DOHH2 (cell line): ENCODE measurements around the gene CCDC88C.
"Not testable (repeated sequence)": the region's sequence is repeated elsewhere in the genome, so short reads cannot be mapped to it uniquely, and the experiment has no call there.

Experiments
- H3F3A ChIP-seq: fragments of 200-600 bp; sonication (generic), shearing (Covaris generic); 2 replicates; pipeline ENCODE4 v1.6.0; 2016; ENCODE audit warnings: antibody characterized with exemption, mild to moderate bottlenecking; ENCODE audit not compliant: control insufficient read depth, insufficient read depth
- H3K27ac ChIP-seq: fragments of 200-600 bp; sonication (generic); 2 replicates; pipeline ENCODE4 v1.5.1; 2014; ENCODE audit warnings: low read depth, mild to moderate bottlenecking, low read length, moderate library complexity
- H3K27me3 ChIP-seq: fragments of 200-600 bp; sonication (generic); 2 replicates; pipeline ENCODE4 v1.6.1; 2014; ENCODE audit warnings: mild to moderate bottlenecking, low read length, mixed read lengths; ENCODE audit not compliant: control insufficient read depth
- H3K36me3 ChIP-seq: fragments of 200-600 bp; sonication (generic); 2 replicates; pipeline ENCODE4 v1.6.1; 2014; ENCODE audit warnings: mild to moderate bottlenecking, low read length, moderate library complexity, mixed read lengths; ENCODE audit not compliant: control insufficient read depth
- H3K4me1 ChIP-seq: fragments of 200-600 bp; sonication (generic); 2 replicates; pipeline ENCODE4 v1.6.1; 2014; ENCODE audit warnings: mild to moderate bottlenecking, low read length, mixed read lengths; ENCODE audit not compliant: control insufficient read depth
- H3K4me2 ChIP-seq: fragments of 200-600 bp; sonication (generic); 2 replicates; pipeline ENCODE4 v1.6.0; 2014; ENCODE audit warnings: mild to moderate bottlenecking, low read length, moderate library complexity
- H3K4me3 ChIP-seq: fragments of 200-600 bp; sonication (generic); 2 replicates; pipeline ENCODE4 v1.5.1; 2014; ENCODE audit warnings: mild to moderate bottlenecking, low read length, mixed read lengths
- H3K79me2 ChIP-seq: fragments of 200-600 bp; sonication (generic); 2 replicates; pipeline ENCODE4 v1.6.1; 2014; ENCODE audit warnings: mild to moderate bottlenecking, low read length, mixed read lengths; ENCODE audit not compliant: control insufficient read depth
- H3K9me2 ChIP-seq: fragments of 200-600 bp; sonication (generic); replicated peaks from 2 replicates; pipeline ENCODE4 v1.6.1; 2014; ENCODE audit warnings: mild to moderate bottlenecking, low read length, mixed read lengths; ENCODE audit not compliant: control insufficient read depth
- H3K9me3 ChIP-seq: fragments of 200-600 bp; sonication (generic); 2 replicates; pipeline ENCODE4 v1.6.1; 2014; ENCODE audit warnings: antibody characterized with exemption, low read length, mixed read lengths; ENCODE audit not compliant: control insufficient read depth, insufficient read depth
- H4K20me1 ChIP-seq: fragments of 200-600 bp; sonication (generic); 2 replicates; pipeline ENCODE4 v1.6.0; 2014; ENCODE audit warnings: low read depth, mild to moderate bottlenecking, antibody characterized with exemption, low read length, moderate library complexity; ENCODE audit not compliant: control insufficient read depth, insufficient read depth
- EZH2phosphoT487 ChIP-seq: fragments of 200-600 bp; sonication (generic); IDR thresholded peaks from 2 replicates; pipeline ENCODE4 v1.6.1; 2017; ENCODE audit warnings: borderline replicate concordance, mild to moderate bottlenecking, antibody characterized with exemption, low read length, moderate library complexity, mixed read lengths
- TF ChIP-seq, protein P1 (sequence below): fragments of 200-600 bp; sonication (generic); IDR thresholded peaks from one replicate; pipeline ENCODE4 v1.5.1; 2014; ENCODE audit warnings: antibody characterized with exemption, mild to moderate bottlenecking, low read depth, low read length; ENCODE audit not compliant: poor library complexity, severe bottlenecking

Gene CCDC88C

DNA sequence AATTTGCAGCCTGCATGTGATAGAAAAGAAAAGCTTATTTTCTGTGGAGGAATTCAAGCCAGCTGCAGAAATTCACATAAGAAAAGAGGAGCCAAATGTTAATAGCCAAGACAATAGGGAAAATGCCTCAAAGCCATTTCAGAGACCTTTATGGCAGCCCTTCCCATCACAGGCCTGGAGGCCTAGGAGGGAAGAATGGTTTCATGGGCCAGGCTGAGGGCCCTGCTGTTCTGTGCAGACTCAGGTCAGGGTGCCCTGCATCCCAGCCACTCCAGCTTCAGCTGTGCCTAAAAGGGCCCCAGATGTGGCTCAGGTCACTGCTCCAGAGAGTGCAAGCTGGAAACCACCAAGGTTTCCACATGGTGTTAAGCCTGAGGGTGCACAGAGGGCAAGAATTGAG, 21.2 kb upstream of the CCDC88C start:
- H3K36me3 ChIP-seq = 0 out of 2 replicates have a peak, but pooled peaks cover 3% of the 10 kb centered on the region
- no peak overlapping the region for H3K4me3 ChIP-seq
- H3F3A ChIP-seq = no peaks in the 10 kb centered on the region
- TF ChIP-seq, protein P1, sequence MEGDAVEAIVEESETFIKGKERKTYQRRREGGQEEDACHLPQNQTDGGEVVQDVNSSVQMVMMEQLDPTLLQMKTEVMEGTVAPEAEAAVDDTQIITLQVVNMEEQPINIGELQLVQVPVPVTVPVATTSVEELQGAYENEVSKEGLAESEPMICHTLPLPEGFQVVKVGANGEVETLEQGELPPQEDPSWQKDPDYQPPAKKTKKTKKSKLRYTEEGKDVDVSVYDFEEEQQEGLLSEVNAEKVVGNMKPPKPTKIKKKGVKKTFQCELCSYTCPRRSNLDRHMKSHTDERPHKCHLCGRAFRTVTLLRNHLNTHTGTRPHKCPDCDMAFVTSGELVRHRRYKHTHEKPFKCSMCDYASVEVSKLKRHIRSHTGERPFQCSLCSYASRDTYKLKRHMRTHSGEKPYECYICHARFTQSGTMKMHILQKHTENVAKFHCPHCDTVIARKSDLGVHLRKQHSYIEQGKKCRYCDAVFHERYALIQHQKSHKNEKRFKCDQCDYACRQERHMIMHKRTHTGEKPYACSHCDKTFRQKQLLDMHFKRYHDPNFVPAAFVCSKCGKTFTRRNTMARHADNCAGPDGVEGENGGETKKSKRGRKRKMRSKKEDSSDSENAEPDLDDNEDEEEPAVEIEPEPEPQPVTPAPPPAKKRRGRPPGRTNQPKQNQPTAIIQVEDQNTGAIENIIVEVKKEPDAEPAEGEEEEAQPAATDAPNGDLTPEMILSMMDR = no peak
- TF ChIP-seq EZH2phosphoT487 = no peak
- H3K4me2 ChIP-seq = no peak overlapping the region
- H3K9me3 ChIP-seq = peaks cover 14% of the 10 kb centered on the region; the same call in 1 of the 2 replicates
- H4K20me1 ChIP-seq = no peaks in the 10 kb centered on the region
- no peaks in the 10 kb centered on the region; the same call in 1 of the 2 replicates for H3K79me2 ChIP-seq
- no peaks in the 10 kb centered on the region for H3K4me1 ChIP-seq
- no peaks in the 10 kb centered on the region for H3K9me2 ChIP-seq
- no peak overlapping the region for H3K27ac ChIP-seq
- H3K27me3 ChIP-seq = no peaks in the 10 kb centered on the region

DNA sequence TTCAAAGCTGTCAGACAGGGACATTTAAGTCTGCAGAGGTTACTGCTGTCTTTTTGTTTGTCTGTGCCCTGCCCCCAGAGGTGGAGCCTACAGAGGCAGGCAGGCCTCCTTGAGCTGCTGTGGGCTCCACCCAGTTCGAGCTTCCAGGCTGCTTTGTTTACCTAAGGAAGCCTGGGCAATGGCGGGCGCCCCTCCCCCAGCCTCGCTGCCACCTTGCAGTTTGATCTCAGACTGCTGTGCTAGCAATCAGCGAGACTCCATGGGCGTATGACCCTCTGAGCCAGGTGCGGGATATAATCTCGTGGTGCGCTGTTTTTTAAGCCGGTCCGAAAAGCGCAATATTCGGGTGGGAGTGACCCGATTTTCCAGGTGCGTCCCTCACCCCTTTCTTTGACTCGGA, 18.6 kb upstream of the CCDC88C start:
- not testable (repeated sequence) for H3K4me2 ChIP-seq, H3K79me2 ChIP-seq, H4K20me1 ChIP-seq, H3K4me1 ChIP-seq, H3K9me2 ChIP-seq, H3K36me3 ChIP-seq, H3K27me3 ChIP-seq, H3F3A ChIP-seq, H3K4me3 ChIP-seq, H3K27ac ChIP-seq
- peaks cover 14% of the 10 kb centered on the region; the same call in 1 of the 2 replicates for H3K9me3 ChIP-seq

DNA sequence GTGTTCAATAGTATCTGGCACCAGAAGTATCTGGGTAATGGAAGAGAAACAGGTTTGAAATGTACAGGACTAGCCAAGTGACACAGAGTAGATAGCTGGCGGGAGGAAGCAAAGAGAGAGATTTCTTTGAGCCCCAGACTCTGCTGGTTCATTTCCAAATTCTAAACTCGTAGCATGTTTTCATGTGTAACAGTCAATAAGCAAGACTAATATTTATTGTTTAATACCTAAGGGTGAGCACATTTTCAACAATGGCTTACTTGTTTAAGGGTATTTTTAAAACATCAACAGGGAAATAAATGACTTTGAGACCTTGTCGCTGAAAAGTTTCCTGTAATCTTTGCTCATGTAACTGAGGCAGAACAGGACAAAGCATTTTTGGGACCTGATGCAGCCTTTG, 11.8 kb upstream of the CCDC88C start:
- Histone ChIP-seq H3K79me2 (peaks cover 33% of the 10 kb centered on the region), H4K20me1 (no peaks in the 10 kb centered on the region), H3K4me1 (peaks cover 20% of the 10 kb centered on the region), H3K9me3 (no peaks in the 10 kb centered on the region), H3K36me3 (no peaks in the 10 kb centered on the region), H3K9me2 (no peaks in the 10 kb centered on the region), H3K27ac (no peak overlapping the region), H3K4me3 (no peak overlapping the region), H3K4me2 (no peak overlapping the region), H3F3A (no peaks in the 10 kb centered on the region), H3K27me3 (no peaks in the 10 kb centered on the region)
- TF ChIP-seq, protein P1 = no peak
- TF ChIP-seq EZH2phosphoT487 = no peak

- Histone ChIP-seq H3K79me2 (peaks cover 33% of the 10 kb centered on the region), H3K4me1 (peaks cover 20% of the 10 kb centered on the region)
- H4K20me1 ChIP-seq, H3K27ac ChIP-seq, H3K36me3 ChIP-seq, H3F3A ChIP-seq, H3K9me3 ChIP-seq, H3K9me2 ChIP-seq, H3K4me3 ChIP-seq, H3K27me3 ChIP-seq, H3K4me2 ChIP-seq: not testable (repeated sequence)
These were observed 11.3 kb upstream of the CCDC88C start for GRCh38 chr14:91428931-91429330.

GRCh38 chr14:91425531-91425944, 7.9 kb upstream of the CCDC88C start:
- H3K4me3 ChIP-seq = peak overlapping the region; percentile 46
- H3K36me3 ChIP-seq = not testable (repeated sequence)

More at GRCh38 chr14:91425531-91425944, 7.9 kb upstream of the CCDC88C start:
- H3K27me3 ChIP-seq, H3F3A ChIP-seq, H3K9me2 ChIP-seq, H4K20me1 ChIP-seq, H3K9me3 ChIP-seq, H3K27ac ChIP-seq: not testable (repeated sequence)
- Histone ChIP-seq H3K4me2 (peak overlapping the region; percentile 40), H3K79me2 (peaks cover 33% of the 10 kb centered on the region), H3K4me1 (peaks cover 28% of the 10 kb centered on the region)
